ENCODE results near the gene SORCS2.

DNA sequence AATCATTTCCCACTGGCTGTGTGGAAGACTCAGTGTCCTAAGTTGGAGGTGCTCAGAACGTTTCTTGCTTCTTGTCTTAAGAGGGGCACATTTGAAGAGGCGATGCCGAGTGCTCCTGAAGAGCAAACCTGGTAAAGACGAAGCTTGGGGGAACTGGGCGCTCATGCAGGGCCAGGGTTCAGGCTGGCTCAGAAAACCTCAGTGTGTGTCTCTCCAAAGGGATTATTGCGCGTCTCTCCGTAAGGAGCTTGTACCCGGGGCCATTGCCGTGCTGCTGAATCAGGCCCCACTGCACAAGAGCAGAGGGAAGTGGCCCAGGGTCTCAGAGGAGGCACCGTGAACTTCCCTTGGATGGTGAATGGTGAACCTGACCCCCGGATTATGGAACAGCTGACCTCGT is 198.0 kb downstream of the SORCS2 start:
- TF ChIP-seq, protein P1, sequence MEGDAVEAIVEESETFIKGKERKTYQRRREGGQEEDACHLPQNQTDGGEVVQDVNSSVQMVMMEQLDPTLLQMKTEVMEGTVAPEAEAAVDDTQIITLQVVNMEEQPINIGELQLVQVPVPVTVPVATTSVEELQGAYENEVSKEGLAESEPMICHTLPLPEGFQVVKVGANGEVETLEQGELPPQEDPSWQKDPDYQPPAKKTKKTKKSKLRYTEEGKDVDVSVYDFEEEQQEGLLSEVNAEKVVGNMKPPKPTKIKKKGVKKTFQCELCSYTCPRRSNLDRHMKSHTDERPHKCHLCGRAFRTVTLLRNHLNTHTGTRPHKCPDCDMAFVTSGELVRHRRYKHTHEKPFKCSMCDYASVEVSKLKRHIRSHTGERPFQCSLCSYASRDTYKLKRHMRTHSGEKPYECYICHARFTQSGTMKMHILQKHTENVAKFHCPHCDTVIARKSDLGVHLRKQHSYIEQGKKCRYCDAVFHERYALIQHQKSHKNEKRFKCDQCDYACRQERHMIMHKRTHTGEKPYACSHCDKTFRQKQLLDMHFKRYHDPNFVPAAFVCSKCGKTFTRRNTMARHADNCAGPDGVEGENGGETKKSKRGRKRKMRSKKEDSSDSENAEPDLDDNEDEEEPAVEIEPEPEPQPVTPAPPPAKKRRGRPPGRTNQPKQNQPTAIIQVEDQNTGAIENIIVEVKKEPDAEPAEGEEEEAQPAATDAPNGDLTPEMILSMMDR (IDR thresholded peaks at IDR 0.05 in 4 of 5, conservative IDR thresholded peaks at IDR 0.05 in 1 of 5), result no peak
- no peak for TF ChIP-seq POLR2A (IDR thresholded peaks at IDR 0.05)

Measured in gastrocnemius medialis (tissue), 4 donors.